K562 (cell line): Measurements from ENCODE around the gene NOL4L. TPM values are rescaled to one million over a fixed set of nuclear protein-coding genes. Genes with fewer than 3 reads are reported as not detected.

Experiments used
- ATF7 ChIP-seq: fragments of 450-650 bp; IDR thresholded peaks from 2 replicates; pipeline ENCODE4 v1.7.1; 2014; ENCODE audit warnings: mild to moderate bottlenecking, moderate library complexity
- CBFA2T3 ChIP-seq: fragments of 450-650 bp; IDR thresholded peaks from 2 replicates; pipeline ENCODE4 v1.6.1; 2017
- CCNT2 ChIP-seq: IDR thresholded peaks from 2 replicates; pipeline ENCODE4 v1.6.1; 2011; ENCODE audit warnings: borderline replicate concordance, low read depth, mild to moderate bottlenecking, moderate library complexity, mixed read lengths, low read length; ENCODE audit not compliant: insufficient read length; ENCODE audit errors: extremely low read depth
- EGR1 ChIP-seq: fragments of 450-650 bp; conservative IDR thresholded peaks from 2 replicates; pipeline ENCODE4 v1.6.1; 2017; ENCODE audit warnings: mild to moderate bottlenecking
- HDAC3 ChIP-seq: fragments of 450-650 bp; IDR thresholded peaks from 2 replicates; pipeline ENCODE4 v1.6.1; 2018; ENCODE audit warnings: borderline replicate concordance, mild to moderate bottlenecking, moderate library complexity; ENCODE audit not compliant: partially characterized antibody
- HIVEP1 ChIP-seq: fragments of 250-450 bp; sonication (Bioruptor Pico); IDR thresholded peaks from 2 replicates; pipeline ENCODE4 v1.4.0; 2020; ENCODE audit warnings: mild to moderate bottlenecking
- HNRNPL ChIP-seq: fragments of 200-400 bp; formaldehyde crosslinking; IDR thresholded peaks from 2 replicates; pipeline ENCODE4 v1.6.1; 2017; ENCODE audit warnings: low read depth, mild to moderate bottlenecking, low read length
- L3MBTL2 ChIP-seq: fragments of 450-650 bp; IDR thresholded peaks from 2 replicates; pipeline ENCODE4 v1.6.1; 2016; ENCODE audit warnings: mild to moderate bottlenecking, moderate library complexity
- TGIF2 ChIP-seq: sonication (generic); formaldehyde crosslinking; IDR thresholded peaks from 2 replicates; pipeline ENCODE4 v1.8.1; 2022; ENCODE audit warnings: mild to moderate bottlenecking, missing genetic modification reagents, moderate library complexity
- THRAP3 ChIP-seq: fragments of 450-650 bp; IDR thresholded peaks from 2 replicates; pipeline ENCODE4 v1.6.1; 2016; ENCODE audit warnings: mild to moderate bottlenecking, inconsistent platforms, borderline replicate concordance
- U2AF2 ChIP-seq: fragments of 200-400 bp; formaldehyde crosslinking; optimal IDR thresholded peaks from 2 replicates; pipeline ENCODE3; 2017; ENCODE audit warnings: low read depth, mild to moderate bottlenecking, low read length
- VEZF1 ChIP-seq: fragments of 200-800 bp; sonication (Bioruptor generic); IDR thresholded peaks from 2 replicates; pipeline ENCODE4 v1.6.1; 2017; ENCODE audit warnings: missing genetic modification characterization, missing compliant biosample characterization
- XRCC5 ChIP-seq: fragments of 200-400 bp; formaldehyde crosslinking; IDR thresholded peaks from 2 replicates; pipeline ENCODE4 v1.6.1; 2017; ENCODE audit warnings: low read depth, mild to moderate bottlenecking, low read length
- ZNF143 ChIP-seq: sonication (generic); formaldehyde crosslinking; IDR thresholded peaks from 2 replicates; pipeline ENCODE4 v1.9.0; 2022; ENCODE audit warnings: mild to moderate bottlenecking, missing genetic modification reagents
- ZNF274 ChIP-seq: IDR thresholded peaks from 2 replicates; pipeline ENCODE4 v1.6.1; 2011; ENCODE audit warnings: low read depth, mild to moderate bottlenecking, low read length, moderate library complexity, borderline replicate concordance
- ZNF354B ChIP-seq: fragments of 250-450 bp; sonication (Bioruptor Pico); IDR thresholded peaks from 2 replicates; pipeline ENCODE4 v1.4.0; 2020
- ZNF41 ChIP-seq: fragments of 250-450 bp; sonication (Bioruptor Pico); conservative IDR thresholded peaks from 2 replicates; pipeline ENCODE4 v1.4.0; 2020; ENCODE audit warnings: mild to moderate bottlenecking
- polyA plus RNA-seq, 8 experiments: library from polyadenylated mRNA; depleted of rRNA in 4 of 8; stranded (reverse) in 5 of 8; unstranded in 3 of 8; fragments of >200 nt; fragmentation: Nextera tagmentation in 2 of 8; fragmentation: Illumina TruSeq in 1 of 8; extraction: Ambion mirVana in 2 of 8; extraction: Trizol in 1 of 8; gene quantifications; 2 replicates each; pipeline versions ENCODE4 v1.2.1 to v1.2.3, GENCODE V29; 2011 to 2014; ENCODE audit warnings: inconsistent platforms in 1 of 8, missing spikeins in 1 of 8
- total RNA-seq, 7 experiments: library from RNA; depleted of rRNA in 6 of 7; stranded (reverse); fragments of >200 nt in 6 of 7; fragmentation: Illumina TruSeq in 2 of 7; extraction: Trizol in 2 of 7; gene quantifications; 2 replicates each; pipeline versions ENCODE4 v1.2.1 to v1.2.3, GENCODE V29; 2011 to 2021; ENCODE audit warnings: low replicate concordance in 1 of 7
- TF ChIP-seq, protein P1 (sequence below): sonication (generic); formaldehyde crosslinking; IDR thresholded peaks from 2 replicates; pipeline ENCODE4 v1.8.0; 2023; ENCODE audit warnings: mild to moderate bottlenecking, missing genetic modification reagents
- TF ChIP-seq, protein P2 (sequence below), 2 experiments: fragments of 200-800 bp in 1 of 2; sonication (Bioruptor generic) in 1 of 2; sonication (generic) in 1 of 2; formaldehyde crosslinking in 1 of 2; IDR thresholded peaks in 1 of 2; conservative IDR thresholded peaks in 1 of 2; 2 replicates each; pipeline versions ENCODE4 v1.5.0 to v1.6.1; 2016 to 2020; ENCODE audit warnings: missing compliant biosample characterization in 1 of 2, missing genetic modification characterization in 1 of 2, missing genetic modification reagents in 1 of 2

Gene NOL4L
- total and polyA plus RNA-seq, 9 of the 15 experiments (the other 6 are each of a cell fraction or from before 2014, with no cell fraction given) = 5.1 to 36.2 (median 13.6) TPM

- TF ChIP-seq ZNF143 (CRISPR knock-in tag) (no peak), L3MBTL2 (peak; percentile 88), ZNF274 (no peak), EGR1 (no peak), ZNF41 (CRISPR knock-in tag) (no peak), TGIF2 (CRISPR knock-in tag) (no peak), ZNF354B (no peak), ATF7 (peak; percentile 61; the same call in 1 of the 2 replicates), THRAP3 (no peak), U2AF2 (no peak), XRCC5 (0 out of 2 replicates have a peak, but pooled peaks have one; percentile 35), CBFA2T3 (peak; percentile 80), CCNT2 (no peak), HIVEP1 (CRISPR knock-in tag) (no peak), HDAC3 (no peak), VEZF1 (no peak), HNRNPL (no peak)
- TF ChIP-seq, protein P1, sequence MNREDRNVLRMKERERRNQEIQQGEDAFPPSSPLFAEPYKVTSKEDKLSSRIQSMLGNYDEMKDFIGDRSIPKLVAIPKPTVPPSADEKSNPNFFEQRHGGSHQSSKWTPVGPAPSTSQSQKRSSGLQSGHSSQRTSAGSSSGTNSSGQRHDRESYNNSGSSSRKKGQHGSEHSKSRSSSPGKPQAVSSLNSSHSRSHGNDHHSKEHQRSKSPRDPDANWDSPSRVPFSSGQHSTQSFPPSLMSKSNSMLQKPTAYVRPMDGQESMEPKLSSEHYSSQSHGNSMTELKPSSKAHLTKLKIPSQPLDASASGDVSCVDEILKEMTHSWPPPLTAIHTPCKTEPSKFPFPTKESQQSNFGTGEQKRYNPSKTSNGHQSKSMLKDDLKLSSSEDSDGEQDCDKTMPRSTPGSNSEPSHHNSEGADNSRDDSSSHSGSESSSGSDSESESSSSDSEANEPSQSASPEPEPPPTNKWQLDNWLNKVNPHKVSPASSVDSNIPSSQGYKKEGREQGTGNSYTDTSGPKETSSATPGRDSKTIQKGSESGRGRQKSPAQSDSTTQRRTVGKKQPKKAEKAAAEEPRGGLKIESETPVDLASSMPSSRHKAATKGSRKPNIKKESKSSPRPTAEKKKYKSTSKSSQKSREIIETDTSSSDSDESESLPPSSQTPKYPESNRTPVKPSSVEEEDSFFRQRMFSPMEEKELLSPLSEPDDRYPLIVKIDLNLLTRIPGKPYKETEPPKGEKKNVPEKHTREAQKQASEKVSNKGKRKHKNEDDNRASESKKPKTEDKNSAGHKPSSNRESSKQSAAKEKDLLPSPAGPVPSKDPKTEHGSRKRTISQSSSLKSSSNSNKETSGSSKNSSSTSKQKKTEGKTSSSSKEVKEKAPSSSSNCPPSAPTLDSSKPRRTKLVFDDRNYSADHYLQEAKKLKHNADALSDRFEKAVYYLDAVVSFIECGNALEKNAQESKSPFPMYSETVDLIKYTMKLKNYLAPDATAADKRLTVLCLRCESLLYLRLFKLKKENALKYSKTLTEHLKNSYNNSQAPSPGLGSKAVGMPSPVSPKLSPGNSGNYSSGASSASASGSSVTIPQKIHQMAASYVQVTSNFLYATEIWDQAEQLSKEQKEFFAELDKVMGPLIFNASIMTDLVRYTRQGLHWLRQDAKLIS (CRISPR knock-in tag) = no peak
- TF ChIP-seq, protein P2, sequence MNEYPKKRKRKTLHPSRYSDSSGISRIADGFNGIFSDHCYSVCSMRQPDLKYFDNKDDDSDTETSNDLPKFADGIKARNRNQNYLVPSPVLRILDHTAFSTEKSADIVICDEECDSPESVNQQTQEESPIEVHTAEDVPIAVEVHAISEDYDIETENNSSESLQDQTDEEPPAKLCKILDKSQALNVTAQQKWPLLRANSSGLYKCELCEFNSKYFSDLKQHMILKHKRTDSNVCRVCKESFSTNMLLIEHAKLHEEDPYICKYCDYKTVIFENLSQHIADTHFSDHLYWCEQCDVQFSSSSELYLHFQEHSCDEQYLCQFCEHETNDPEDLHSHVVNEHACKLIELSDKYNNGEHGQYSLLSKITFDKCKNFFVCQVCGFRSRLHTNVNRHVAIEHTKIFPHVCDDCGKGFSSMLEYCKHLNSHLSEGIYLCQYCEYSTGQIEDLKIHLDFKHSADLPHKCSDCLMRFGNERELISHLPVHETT (CRISPR knock-in tag; conservative IDR thresholded peaks at IDR 0.05 in 1 of 2, IDR thresholded peaks at IDR 0.05 in 1 of 2) = peak in 1 of 2 experiments; percentile 36; a peak in 1 of 4 replicates
These were observed 49.1 kb upstream of the NOL4L start (continued) for GRCh38 chr20:32634041-32634805.
